GM04504 (cell line): Measurements from ENCODE around the gene LSG1.

Experiments used
- DNase-seq: peaks from one replicate; pipeline ENCODE4 v3.0.0-alpha.2; 2012; ENCODE audit warnings: low read depth

Gene LSG1

GRCh38 chr3:194686816-194687637 is 15.0 kb upstream of the LSG1 start:
- no peak for DNase-seq

GRCh38 chr3:194686414-194686815 is 14.4 kb upstream of the LSG1 start:
- no peak for DNase-seq

GRCh38 chr3:194685718-194686413 is 13.9 kb upstream of the LSG1 start, which contains the start of gene FAM43A:
Gene FAM43A (plus strand): TSS chr3:194685883. CDS start chr3:194686827, 944 bp downstream.
- DNase-seq, result peak; percentile 92

- DNase-seq, result no peak
Observed at GRCh38 chr3:194685065-194685717, 13.2 kb upstream of the LSG1 start.

GRCh38 chr3:194683380-194683779 is 11.4 kb upstream of the LSG1 start:
- DNase-seq, result no peak

GRCh38 chr3:194682694-194683310 is 10.8 kb upstream of the LSG1 start:
- peak; percentile 72 for DNase-seq

GRCh38 chr3:194682189-194682693 is 10.2 kb upstream of the LSG1 start:
- DNase-seq, result no peak

- DNase-seq, result no peak
Observed at GRCh38 chr3:194680888-194681615, 9.1 kb upstream of the LSG1 start.

- no peak for DNase-seq
Observed at GRCh38 chr3:194676471-194676870, 4.5 kb upstream of the LSG1 start.

- no peak for DNase-seq
Observed at GRCh38 chr3:194675680-194676079, 3.7 kb upstream of the LSG1 start.

- DNase-seq, result no peak
Observed at GRCh38 chr3:194675081-194675640, 3.2 kb upstream of the LSG1 start.

- DNase-seq, result no peak
Observed at GRCh38 chr3:194673761-194674160, 1.8 kb upstream of the LSG1 start.

- DNase-seq, result no peak
Observed at GRCh38 chr3:194672876-194673275, 885 bp upstream of the LSG1 start.

- no peak for DNase-seq
Observed at GRCh38 chr3:194671511-194671899, 486 bp downstream of the LSG1 start.

- no peak for DNase-seq
Observed at GRCh38 chr3:194667363-194667762, 4.6 kb downstream of the LSG1 start.

- no peak for DNase-seq
Observed at GRCh38 chr3:194664857-194665256, 7.1 kb downstream of the LSG1 start.

- no peak for DNase-seq
Observed at GRCh38 chr3:194661946-194662345, 10.0 kb downstream of the LSG1 start.

- DNase-seq, result no peak
Observed at GRCh38 chr3:194661374-194661773, 10.6 kb downstream of the LSG1 start.

- DNase-seq, result no peak
Observed at GRCh38 chr3:194659778-194660177, 12.2 kb downstream of the LSG1 start.

GRCh38 chr3:194658477-194659242 is 13.3 kb downstream of the LSG1 start:
- DNase-seq, result no peak
